GM04504 (cell line): Measurements from ENCODE around the gene HTR3D.
"Not testable (repeated sequence)": the region's sequence is repeated elsewhere in the genome, so short reads cannot be mapped to it uniquely, and the experiment has no call there.

ENCODE experiments used
- DNase-seq: peaks from one replicate; pipeline ENCODE4 v3.0.0-alpha.2; 2012; ENCODE audit warnings: low read depth

HTR3D gene

DNA sequence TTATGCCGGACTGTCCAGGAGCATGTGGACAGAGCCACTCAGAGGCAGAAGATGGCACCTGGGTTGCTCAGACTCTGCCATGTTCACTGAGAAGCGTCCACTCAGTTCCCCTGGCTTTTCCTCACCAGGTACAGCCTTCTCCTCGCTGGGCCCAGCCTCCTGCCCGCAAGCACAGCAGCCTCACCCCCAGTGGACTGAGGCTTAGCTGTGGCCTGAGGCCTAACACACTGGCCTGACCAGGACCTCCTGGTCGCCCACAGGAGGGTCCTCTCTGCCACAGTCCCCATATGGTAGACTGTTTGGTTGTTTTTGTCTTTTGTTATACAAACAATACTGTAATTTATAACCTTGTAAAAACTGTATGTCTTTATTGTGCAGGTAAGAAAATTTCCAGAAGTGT, 36.8 kb downstream of the HTR3D start:
- DNase-seq = no peak

DNA sequence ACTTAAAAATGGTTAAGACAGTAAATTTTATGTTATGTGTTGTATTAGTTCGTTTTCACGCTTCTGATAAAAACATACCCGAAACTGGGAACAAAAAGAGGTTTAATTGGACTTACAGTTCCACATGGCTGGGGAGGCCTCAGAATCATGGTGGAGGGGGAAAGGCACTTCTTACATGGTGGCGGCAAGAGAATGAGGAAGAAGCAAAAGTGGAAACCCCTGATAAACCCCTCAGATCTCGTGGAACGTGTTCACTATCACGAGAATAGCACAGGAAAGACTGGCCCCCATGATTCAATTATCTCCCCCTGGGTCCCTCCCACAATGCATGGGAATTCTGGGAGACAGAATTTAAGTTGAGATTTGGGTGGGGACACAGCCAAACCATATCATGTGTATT, 39.6 kb downstream of the HTR3D start:
- DNase-seq = not testable (repeated sequence)

DNA sequence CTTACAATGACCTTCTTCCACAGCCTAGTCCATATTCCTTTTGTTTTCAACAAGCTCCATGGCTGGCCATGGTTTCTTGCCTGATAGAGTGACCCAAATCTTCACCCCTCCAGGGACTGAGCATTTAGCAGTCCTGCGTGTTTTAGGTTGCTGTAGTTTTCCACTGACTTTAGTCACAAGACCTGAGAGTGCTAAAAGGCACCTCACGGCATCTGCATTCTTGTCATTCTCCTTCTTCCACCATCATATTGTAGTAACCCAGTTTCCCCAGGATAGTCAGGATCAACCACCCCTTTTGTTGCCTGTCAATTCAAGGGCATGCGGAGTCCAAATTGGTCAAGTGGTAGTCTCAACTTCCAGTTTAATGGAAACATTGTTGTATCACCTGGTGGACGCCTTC, 42.1 kb downstream of the HTR3D start:
- DNase-seq = no peak

DNA sequence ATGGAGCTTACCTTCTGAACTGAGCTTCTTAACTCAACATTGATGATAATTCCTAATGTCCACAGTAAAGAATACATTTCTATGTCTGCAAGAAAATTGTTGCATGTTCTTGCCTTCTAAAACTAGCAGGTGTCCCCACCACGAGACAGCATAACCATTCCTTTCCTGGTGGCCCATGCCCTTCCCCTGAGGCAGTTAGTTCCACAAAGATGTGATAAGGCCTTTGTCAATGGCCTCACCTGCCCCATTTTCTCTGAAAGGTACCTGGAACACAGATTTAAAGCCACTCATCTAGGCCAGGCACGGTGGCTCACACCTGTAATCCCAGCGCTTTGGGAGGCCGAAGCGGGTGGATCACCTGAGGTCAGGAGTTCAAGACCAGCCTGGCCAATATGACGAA, 44.4 kb downstream of the HTR3D start:
- no peak for DNase-seq

DNA sequence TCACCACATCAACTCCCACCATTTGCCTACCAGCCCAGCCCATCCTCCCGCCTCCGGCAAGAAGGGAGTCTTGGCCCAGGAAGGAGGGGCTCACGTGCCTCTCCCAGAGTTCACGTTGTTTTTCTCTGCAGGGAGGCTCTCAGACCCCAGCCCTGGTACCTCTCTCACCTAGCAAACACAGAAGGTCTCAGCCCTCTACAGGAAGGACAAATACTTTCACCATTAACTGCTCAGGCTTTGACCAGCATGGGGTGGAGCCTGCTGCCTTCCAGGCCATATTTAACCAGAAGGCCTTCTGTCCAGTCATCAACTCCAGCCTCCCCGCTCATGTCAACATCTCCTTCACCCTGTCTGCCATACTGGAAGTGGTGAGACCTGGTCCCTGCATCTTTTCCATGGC, 46.3 kb downstream of the HTR3D start:
- DNase-seq = no peak

DNA sequence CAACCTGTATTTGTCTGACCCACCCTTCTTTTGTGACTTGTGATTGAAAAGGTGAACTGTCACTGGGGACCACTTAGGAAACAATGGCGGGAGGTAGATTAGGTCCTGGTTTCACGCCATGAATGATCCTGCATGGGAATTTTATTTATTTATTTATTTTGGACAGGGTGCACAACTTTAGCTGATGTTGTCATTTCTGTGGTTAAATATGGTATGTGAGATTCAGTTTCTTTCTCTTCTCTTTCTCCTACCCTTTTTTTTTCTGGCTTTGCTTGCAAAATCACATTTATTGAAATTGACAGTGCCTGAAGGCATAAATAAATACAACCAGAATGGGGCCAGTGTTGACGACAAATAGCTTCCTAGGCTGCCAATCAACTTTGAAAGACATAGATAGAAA, 47.3 kb downstream of the HTR3D start:
- DNase-seq = no peak

DNA sequence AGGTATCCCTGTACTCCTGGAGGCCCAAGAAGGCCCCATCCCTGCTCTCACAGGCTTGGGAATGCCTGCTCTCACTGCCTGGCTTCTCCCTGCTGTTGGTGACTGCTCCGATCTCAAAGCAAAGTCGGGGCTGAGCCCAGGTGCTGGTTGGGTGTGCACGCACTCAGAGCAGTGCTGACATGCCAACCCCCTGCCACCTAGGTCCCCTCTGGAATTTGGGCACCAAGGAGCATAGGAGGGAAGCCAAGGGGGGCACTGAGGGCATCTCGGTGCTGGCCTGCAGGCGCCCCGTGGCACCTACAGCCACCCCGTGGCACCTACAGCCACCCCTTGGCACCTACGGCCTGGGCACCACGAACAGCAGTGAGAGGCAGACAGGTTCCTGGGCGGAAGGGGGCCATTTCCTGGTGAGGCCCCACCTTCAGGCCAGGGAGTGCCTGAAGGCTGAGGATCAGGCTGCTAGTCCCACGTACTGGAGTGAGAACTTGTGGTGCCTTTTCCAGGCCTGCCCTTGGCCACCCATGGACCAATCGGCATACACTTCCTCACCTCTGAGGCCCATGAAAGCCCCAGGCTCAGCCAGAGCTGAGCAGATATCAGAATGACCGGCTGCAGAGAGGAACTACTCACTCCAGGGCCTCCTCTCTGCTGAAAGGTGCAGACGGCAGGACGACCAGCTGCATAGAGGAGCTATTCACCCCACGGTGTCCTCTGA, 49.7 kb downstream of the HTR3D start:
- DNase-seq = no peak

DNA sequence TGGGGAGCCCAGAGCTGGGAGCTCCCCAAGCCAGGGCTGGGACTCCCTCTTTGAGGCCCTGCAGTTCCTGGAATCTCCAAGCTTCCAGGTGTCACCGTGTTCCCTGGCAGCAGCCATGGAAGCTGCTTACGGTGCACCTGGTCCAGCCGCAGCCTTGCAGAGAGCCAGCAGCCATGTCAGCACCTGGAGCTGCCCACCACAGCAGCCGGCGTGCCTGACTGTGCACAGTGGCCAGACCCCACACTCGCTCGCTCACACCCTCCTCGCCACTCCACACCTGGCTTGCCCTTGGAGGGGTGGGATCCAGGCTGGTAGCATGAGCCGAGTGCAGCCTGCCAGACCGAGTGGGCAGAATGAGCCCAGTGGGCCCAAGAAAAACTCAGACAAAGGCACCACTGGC, 50.5 kb downstream of the HTR3D start:
- no peak for DNase-seq

DNA sequence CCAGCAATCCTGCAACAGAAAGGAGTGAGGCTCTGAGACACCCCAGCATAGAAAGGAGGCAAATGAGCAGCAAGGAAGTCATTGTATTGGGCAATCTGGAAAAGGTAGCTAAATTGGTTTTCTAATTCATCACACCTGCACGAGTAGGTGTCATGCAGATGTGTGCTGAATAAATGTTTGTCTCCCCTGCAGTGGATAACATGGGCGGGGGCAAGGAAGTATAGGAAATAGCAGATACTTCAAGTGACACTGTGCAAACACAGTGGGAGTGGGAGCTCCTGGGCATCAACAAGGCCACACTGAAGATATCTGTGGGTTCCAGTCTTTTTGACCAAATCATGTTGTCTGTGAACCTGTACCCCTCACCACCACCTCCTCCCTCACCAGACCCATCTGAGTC, 50.9 kb downstream of the HTR3D start:
- DNase-seq = no peak

DNA sequence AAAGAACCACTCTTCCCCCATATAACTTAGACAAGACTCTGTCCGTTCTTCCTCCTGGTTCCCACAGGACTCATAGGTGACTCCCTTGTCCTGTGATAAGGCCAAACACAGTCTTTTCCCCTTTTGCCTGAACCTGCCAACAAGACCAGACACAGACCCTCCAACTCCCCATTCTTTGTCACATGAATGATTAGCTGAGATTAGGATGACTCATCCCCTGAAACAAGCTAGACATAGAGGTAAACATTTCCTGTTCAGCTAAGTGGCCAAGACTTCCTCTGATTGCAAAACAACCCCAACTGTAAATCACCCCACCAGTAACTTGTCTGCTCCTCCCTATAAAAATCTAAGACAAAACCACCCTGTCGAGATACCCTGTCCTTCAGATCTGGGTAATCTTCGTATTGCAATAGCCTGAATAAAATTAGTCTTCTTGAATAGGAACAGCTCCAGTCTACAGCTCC, 53.9 kb downstream of the HTR3D start:
- no peak for DNase-seq
